ENCODE measurements around the gene NFATC2.

The NFATC2 gene

GRCh38 chr20:51542571-51543421 lies at the start of gene NFATC2:
Gene NFATC2 (minus strand): TSS chr20:51542719. CDS start chr20:51542499, 220 bp downstream.
- no peak for DNase-seq (ENCODE audit: low read depth in 2 of 2)

- no peak for DNase-seq (ENCODE audit: low read depth in 2 of 2)
These were observed 49.4 kb upstream of the NFATC2 start for GRCh38 chr20:51591871-51592270.

- DNase-seq (ENCODE audit: low read depth in 2 of 2), result no peak
These were observed 46.2 kb upstream of the NFATC2 start for GRCh38 chr20:51588762-51589161.

GRCh38 chr20:51587145-51587544 lies 44.6 kb upstream of the NFATC2 start:
- DNase-seq (ENCODE audit: low read depth in 2 of 2), result no peak

GRCh38 chr20:51586005-51586440 lies 43.5 kb upstream of the NFATC2 start:
- peak; percentile 99 for DNase-seq (ENCODE audit: low read depth in 2 of 2)

- DNase-seq (ENCODE audit: low read depth in 2 of 2), result no peak
These were observed 42.6 kb upstream of the NFATC2 start for GRCh38 chr20:51585148-51585547.

- no peak for DNase-seq (ENCODE audit: low read depth in 2 of 2)
These were observed 42.2 kb upstream of the NFATC2 start for GRCh38 chr20:51584737-51585136.

- no peak for DNase-seq (ENCODE audit: low read depth in 2 of 2)
These were observed 41.6 kb upstream of the NFATC2 start for GRCh38 chr20:51584116-51584515.

- no peak for DNase-seq (ENCODE audit: low read depth in 2 of 2)
These were observed 41.0 kb upstream of the NFATC2 start for GRCh38 chr20:51583499-51583898.

GRCh38 chr20:51583073-51583472 lies 40.6 kb upstream of the NFATC2 start:
- no peak for DNase-seq (ENCODE audit: low read depth in 2 of 2)

GRCh38 chr20:51581571-51581970 lies 39.1 kb upstream of the NFATC2 start:
- no peak for DNase-seq (ENCODE audit: low read depth in 2 of 2)

GRCh38 chr20:51579137-51579536 lies 36.6 kb upstream of the NFATC2 start:
- DNase-seq (ENCODE audit: low read depth in 2 of 2), result no peak

- no peak for DNase-seq (ENCODE audit: low read depth in 2 of 2)
These were observed 35.6 kb upstream of the NFATC2 start for GRCh38 chr20:51578145-51578459.

- DNase-seq (ENCODE audit: low read depth in 2 of 2), result no peak
These were observed 35.1 kb upstream of the NFATC2 start for GRCh38 chr20:51577432-51578144.

GRCh38 chr20:51575486-51575885 lies 33.0 kb upstream of the NFATC2 start:
- DNase-seq (ENCODE audit: low read depth in 2 of 2), result no peak

- no peak for DNase-seq (ENCODE audit: low read depth in 2 of 2)
These were observed 31.9 kb upstream of the NFATC2 start for GRCh38 chr20:51574248-51575033.

GRCh38 chr20:51573576-51574243 lies 31.2 kb upstream of the NFATC2 start:
- no peak for DNase-seq (ENCODE audit: low read depth in 2 of 2)

- DNase-seq (ENCODE audit: low read depth in 2 of 2), result no peak
These were observed 28.9 kb upstream of the NFATC2 start for GRCh38 chr20:51571460-51571794.

GRCh38 chr20:51570739-51571459 lies 28.4 kb upstream of the NFATC2 start:
- DNase-seq (ENCODE audit: low read depth in 2 of 2), result no peak

GRCh38 chr20:51569815-51570738 lies 27.6 kb upstream of the NFATC2 start:
- DNase-seq (ENCODE audit: low read depth in 2 of 2), result no peak
